ENCODE data around the gene TMEM87A.

Gene TMEM87A

DNA sequence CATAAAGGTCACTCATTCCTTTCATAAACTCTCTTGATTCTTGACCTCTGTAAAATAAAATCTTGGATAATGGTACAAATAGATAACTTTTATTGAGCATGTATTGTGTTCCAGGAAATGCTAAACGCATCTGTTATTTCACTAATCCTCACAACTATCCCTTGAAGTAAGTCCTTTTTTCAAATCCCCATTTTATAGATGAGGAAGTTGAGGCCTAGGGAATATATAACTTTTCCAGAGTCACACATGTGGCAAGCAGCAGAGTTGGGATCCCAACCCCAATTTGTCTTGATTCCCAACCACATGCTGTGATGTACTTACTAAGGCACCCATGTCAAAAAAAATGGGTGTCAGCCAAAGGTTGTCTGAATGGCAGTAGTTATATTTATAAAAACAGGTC is 71.4 kb downstream of the TMEM87A start:
- no peak for DNase-seq

DNA sequence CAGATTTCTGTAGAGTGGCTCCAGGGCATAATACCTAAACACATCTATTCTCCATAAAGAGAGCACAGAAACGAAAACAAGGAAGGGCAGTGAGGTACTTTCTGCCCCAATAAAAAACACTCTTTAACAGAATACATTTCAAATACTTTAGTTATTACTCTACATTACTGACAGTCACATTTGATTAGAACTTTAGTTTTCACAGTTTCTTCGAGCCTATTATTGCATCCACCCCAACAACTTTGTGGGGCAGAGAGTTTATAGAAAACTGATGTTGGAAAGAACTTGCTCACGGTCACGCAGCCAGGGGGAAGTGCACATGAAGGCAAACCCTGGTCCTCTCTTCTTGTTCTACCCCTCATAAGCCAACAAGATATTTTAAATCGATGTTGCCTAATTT is 74.1 kb downstream of the TMEM87A start:
- DNase-seq: no peak

- DNase-seq: no peak
Observed at GRCh38 chr15:42198516-42198915, 74.7 kb downstream of the TMEM87A start.

DNA sequence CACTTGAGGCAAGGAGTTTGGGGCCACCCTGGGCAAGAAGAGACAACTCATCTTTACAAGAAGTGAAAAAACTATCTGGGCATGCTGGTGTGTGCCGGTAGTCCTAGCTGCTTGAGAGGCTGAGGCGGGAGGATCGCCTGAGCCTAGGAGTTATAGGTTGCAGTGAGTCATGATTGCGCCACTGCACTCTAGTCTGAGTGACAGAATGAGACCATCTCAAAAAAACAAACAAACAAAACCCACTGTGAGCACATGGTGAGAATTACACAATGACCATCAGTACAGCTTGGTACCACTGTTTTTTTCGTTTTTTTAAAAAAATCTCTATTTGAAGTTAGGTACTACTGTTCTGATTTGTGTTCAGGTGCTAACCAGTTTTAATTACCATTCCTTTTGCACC is 78.7 kb downstream of the TMEM87A start:
- DNase-seq: peak; percentile 5

DNA sequence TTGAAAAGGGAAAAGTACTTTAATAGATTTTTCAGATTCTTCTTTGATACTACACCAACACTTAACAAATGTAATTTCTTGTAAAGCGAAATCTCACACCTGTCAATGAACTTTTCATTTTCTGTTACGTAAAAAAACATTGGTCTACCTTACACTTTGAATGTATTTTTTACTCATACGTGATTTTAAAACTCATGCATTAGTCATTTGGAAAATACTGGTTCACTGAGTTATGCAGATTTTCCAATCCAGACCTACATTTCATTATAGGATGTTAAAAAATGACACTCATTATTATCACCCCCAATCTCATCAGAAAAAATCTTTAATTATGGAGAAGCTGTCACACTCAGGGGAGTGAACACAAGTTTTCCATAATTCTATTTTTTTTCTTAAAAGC is 79.8 kb downstream of the TMEM87A start:
- no peak for DNase-seq

GRCh38 chr15:42191610-42192346 is 81.5 kb downstream of the TMEM87A start:
- no peak for DNase-seq

DNA sequence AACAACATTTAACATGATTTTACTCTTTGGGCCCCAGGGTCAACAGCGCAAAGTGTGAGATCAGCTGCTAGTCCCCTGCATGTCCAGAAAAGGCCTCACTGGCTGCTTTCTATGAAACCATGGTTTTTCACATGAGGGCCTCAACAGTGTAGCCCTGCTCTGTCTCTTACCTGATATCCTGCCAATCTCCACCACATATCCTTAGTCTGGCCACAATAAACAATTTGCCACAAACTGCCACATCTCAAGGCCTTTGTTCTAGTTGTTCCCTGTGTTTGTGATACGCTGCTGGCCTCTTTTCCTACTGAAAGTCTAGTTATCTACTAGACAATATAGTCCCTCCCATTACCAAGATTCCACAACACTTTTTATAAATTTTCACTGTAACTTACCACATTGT is 82.9 kb downstream of the TMEM87A start:
- DNase-seq: no peak

- DNase-seq: no peak
Observed at GRCh38 chr15:42185801-42186200, 87.4 kb downstream of the TMEM87A start.

- DNase-seq: no peak
Observed at GRCh38 chr15:42184736-42185135, 88.5 kb downstream of the TMEM87A start.

GRCh38 chr15:42184296-42184695 is 88.9 kb downstream of the TMEM87A start:
- no peak for DNase-seq

DNA sequence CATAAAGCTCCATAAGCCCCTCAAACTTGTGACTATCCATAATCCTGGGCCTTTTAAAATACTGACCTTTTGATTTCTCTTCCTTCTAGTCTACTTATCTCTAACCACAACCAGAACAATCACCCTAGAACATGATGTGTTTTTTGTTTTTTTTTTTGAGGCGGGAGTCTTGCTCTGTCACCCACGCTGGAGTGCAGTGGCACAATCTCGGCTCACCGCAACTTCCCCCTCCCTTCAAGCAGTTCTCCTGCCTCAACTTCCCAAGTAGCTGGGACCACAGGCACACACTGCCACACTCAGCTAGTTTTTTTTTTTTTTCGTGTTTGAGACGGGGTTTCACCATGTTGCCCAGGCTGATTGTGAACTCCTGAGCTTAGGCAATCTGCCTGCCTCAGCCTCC is 90.3 kb downstream of the TMEM87A start:
- DNase-seq: no peak

- no peak for DNase-seq
Observed at GRCh38 chr15:42182328-42182886, 90.8 kb downstream of the TMEM87A start.

DNA sequence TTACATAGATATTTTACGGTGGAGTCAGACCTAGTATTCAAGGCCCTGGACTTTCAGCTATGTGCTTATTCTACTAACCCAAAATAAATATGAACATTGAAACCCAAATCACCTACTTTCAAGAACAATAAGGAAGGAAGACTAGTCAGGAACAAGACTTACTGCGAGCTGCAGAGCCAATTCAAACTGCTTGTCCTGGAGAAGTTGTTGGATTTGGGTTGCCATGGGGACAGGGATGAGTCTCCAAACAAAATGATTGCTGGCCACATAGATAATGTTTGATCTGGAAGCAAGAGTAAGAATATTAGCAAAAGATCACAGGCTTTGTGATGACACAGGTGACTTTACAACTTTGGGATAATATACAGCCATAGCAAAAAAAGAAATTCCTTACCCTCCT is 95.2 kb downstream of the TMEM87A start:
- no peak for DNase-seq

GRCh38 chr15:42175671-42176070 is 97.6 kb downstream of the TMEM87A start:
- no peak for DNase-seq

- no peak for DNase-seq
Observed at GRCh38 chr15:42172475-42172874, 100.8 kb downstream of the TMEM87A start.

DNA sequence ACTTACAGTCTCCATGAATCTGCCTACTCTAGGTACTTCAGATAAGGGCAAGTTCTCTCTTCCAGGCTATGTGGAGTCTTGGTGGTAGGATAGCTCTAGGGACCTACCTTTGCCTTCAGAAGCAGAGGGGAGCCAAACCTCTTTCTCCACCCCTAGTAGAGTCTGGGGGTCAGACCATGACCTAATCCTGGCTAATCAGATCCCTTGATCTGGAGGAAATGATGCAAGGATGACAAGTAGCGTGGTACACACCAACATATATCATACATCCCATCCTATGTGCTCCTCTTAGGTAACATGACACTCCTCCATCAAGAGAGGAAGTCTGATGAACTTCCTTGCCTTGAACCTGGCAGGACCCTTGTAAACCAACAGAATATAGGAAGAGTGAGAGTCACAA is 101.4 kb downstream of the TMEM87A start:
- no peak for DNase-seq

GRCh38 chr15:42171122-42171521 is 102.1 kb downstream of the TMEM87A start:
- no peak for DNase-seq

DNA sequence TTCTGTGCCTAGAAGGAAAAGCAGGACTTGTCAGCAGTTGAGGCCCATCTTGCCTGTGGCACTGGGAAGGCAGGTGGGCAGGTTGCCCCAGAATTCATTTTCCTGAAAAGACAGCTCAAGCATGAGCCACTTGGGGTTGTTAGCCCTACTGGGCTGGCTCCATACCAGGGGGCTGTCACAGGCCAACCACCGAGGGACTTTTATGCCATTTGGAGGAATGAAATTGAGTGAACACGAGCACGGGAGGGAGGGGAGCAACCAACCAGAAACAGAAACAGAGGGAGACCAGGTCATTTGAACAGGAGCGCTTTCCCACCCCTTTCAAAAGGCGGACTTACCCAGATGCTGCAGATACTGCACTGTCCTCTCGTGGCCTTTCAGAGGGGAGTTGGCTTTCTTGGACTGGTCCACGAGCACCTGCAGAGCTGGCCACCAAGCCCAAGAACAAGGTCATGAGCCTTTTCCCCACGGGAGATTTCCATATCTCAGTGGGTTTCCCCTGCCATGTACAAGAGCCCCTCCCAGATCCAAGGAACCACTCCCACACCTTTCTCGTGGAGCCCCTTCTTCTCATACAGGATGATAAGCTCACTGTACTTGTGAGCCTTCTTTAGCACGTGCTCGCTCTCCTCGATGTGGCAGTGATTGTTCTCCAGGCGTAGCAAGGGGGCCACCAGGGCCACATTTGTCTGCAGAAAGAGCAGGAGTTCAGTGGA is 106.8 kb downstream of the TMEM87A start:
- no peak for DNase-seq

GRCh38 chr15:42165106-42165505 is 108.1 kb downstream of the TMEM87A start:
- no peak for DNase-seq

DNA sequence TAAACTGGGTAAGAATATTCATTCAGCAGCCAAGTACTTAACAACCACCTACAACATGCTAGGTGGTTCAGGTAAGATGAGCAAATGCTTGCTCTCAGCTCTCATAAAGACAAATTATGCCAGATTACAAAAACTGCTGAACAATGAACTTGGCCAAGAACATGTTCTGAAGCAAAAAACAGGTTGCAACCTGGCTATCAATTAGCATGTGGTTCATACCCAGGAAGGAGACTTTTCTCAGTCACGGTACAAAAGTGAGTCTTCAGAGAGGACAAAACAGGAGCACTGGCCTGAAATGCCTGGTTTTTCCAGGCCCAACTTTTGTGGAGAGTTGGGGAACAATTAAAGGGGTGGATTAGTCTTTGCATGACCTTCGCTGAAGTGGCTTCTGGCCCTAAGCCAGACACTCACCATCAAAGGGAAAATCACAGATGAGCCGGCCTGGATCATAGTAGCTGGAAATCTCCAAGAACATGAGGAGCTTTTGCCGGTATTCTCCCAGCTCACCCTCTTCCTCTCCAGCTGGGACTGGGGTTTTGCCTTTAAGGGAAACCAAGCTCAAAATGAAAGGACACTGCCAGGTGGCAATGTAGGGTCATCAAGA is 109.2 kb downstream of the TMEM87A start:
- DNase-seq: no peak

- DNase-seq: no peak
Observed at GRCh38 chr15:42163291-42163690, 109.9 kb downstream of the TMEM87A start.
